IgD-negative memory B cell (primary cell): Measurements from ENCODE around the gene SLC6A4. TPM values are rescaled to one million over a fixed set of nuclear protein-coding genes. Genes with fewer than 3 reads are reported as not detected.
"Not testable (repeated sequence)": the region's sequence is repeated elsewhere in the genome, so short reads cannot be mapped to it uniquely, and the experiment has no call there.

Experiments
- H3K27ac Mint-ChIP-seq, 3 donors: one replicate each; pipeline ENCODE4 v1.8.0; 2020 to 2022; ENCODE audit warnings: mild to moderate bottlenecking in 3 of 3, mixed read lengths in 3 of 3, moderate library complexity in 1 of 3
- H3K27me3 Mint-ChIP-seq: one replicate; pipeline ENCODE4 v1.8.0; 2021; ENCODE audit warnings: mixed read lengths
- H3K36me3 Mint-ChIP-seq: one replicate; pipeline ENCODE4 v1.8.0; 2020; ENCODE audit warnings: mild to moderate bottlenecking, mixed read lengths
- H3K4me1 Mint-ChIP-seq, 3 donors: one replicate each; pipeline ENCODE4 v1.8.0; 2020 to 2022; ENCODE audit warnings: mixed read lengths in 3 of 3, mild to moderate bottlenecking in 1 of 3
- H3K4me3 Mint-ChIP-seq, 4 donors: one replicate each; pipeline ENCODE4 v1.8.0; 2020 to 2022; ENCODE audit warnings: mild to moderate bottlenecking in 4 of 4, mixed read lengths in 4 of 4, moderate library complexity in 3 of 4
- H3K9me3 Mint-ChIP-seq, 3 donors: one replicate each; pipeline ENCODE4 v1.8.0; 2020 to 2021; ENCODE audit warnings: mixed read lengths in 3 of 3, mild to moderate bottlenecking in 1 of 3
- polyA plus RNA-seq: library from polyadenylated mRNA; unstranded; fragments of 300-500 nt; fragmentation: Illumina TruSeq; gene quantifications from one replicate; pipeline ENCODE4 v1.2.3, GENCODE V29; 2021

The SLC6A4 gene
- polyA plus RNA-seq, 1 donor from 2014 or later: 0.13 TPM

- Mint-ChIP-seq H3K4me3 (no peak overlapping the region), H3K36me3 (no peaks in the 10 kb centered on the region), H3K27ac (no peak overlapping the region), H3K4me1 (peaks cover 0 to 5% (median 0%) of the 10 kb centered on the region in 3 donors), H3K27me3 (peaks cover 7% of the 10 kb centered on the region), H3K9me3 (peaks cover 0 to 2% (median 0%) of the 10 kb centered on the region in 3 donors)
Measured at GRCh38 chr17:30218799-30219198, 16.7 kb downstream of the SLC6A4 start.

GRCh38 chr17:30217746-30218245 is 17.7 kb downstream of the SLC6A4 start:
- Mint-ChIP-seq H3K27ac (no peak overlapping the region), H3K4me3 (no peak overlapping the region), H3K27me3 (peaks cover 7% of the 10 kb centered on the region), H3K9me3 (peaks cover 0 to 2% (median 0%) of the 10 kb centered on the region in 3 donors), H3K4me1 (peaks cover 0 to 7% (median 0%) of the 10 kb centered on the region in 3 donors), H3K36me3 (no peaks in the 10 kb centered on the region)

GRCh38 chr17:30217054-30217453 is 18.4 kb downstream of the SLC6A4 start:
- Mint-ChIP-seq H3K27me3 (peaks cover 7% of the 10 kb centered on the region), H3K4me1 (peaks cover 0 to 9% (median 0%) of the 10 kb centered on the region in 3 donors), H3K4me3 (no peak overlapping the region), H3K36me3 (no peaks in the 10 kb centered on the region), H3K9me3 (peaks cover 0 to 2% (median 0%) of the 10 kb centered on the region in 3 donors), H3K27ac (no peak overlapping the region)

GRCh38 chr17:30212750-30213149 is 22.7 kb downstream of the SLC6A4 start:
- Mint-ChIP-seq H3K27ac (peak overlapping the region in 1 of 3 donors; percentile 64), H3K27me3 (peaks cover 7% of the 10 kb centered on the region), H3K4me3 (peak overlapping the region in 1 of 4 donors; percentile 20), H3K4me1 (peaks cover 0 to 10% (median 4%) of the 10 kb centered on the region in 3 donors), H3K9me3 (peaks cover 0 to 2% (median 0%) of the 10 kb centered on the region in 3 donors), H3K36me3 (peaks cover 2% of the 10 kb centered on the region)

GRCh38 chr17:30211371-30211770 is 24.1 kb downstream of the SLC6A4 start:
- peaks cover 6% of the 10 kb centered on the region for H3K27me3 Mint-ChIP-seq
- H3K4me1 Mint-ChIP-seq: peaks cover 0 to 10% (median 4%) of the 10 kb centered on the region in 3 donors
- H3K9me3 Mint-ChIP-seq: peaks cover 0 to 2% (median 0%) of the 10 kb centered on the region in 3 donors
- H3K36me3 Mint-ChIP-seq: peaks cover 2% of the 10 kb centered on the region
- H3K4me3 Mint-ChIP-seq: peak overlapping the region in 1 of 4 donors; percentile 37
- H3K27ac Mint-ChIP-seq: no peak overlapping the region

GRCh38 chr17:30210901-30211300 is 24.6 kb downstream of the SLC6A4 start:
- H3K27ac Mint-ChIP-seq: no peak overlapping the region
- peaks cover 0 to 10% (median 4%) of the 10 kb centered on the region in 3 donors for H3K4me1 Mint-ChIP-seq
- peaks cover 0 to 2% (median 0%) of the 10 kb centered on the region in 3 donors for H3K9me3 Mint-ChIP-seq
- H3K4me3 Mint-ChIP-seq: peak overlapping the region in 1 of 4 donors; percentile 23
- peaks cover 2% of the 10 kb centered on the region for H3K36me3 Mint-ChIP-seq
- H3K27me3 Mint-ChIP-seq: peaks cover 6% of the 10 kb centered on the region

- Mint-ChIP-seq H3K9me3 (peaks cover 0 to 2% (median 0%) of the 10 kb centered on the region in 3 donors), H3K27ac (no peak overlapping the region), H3K4me3 (no peak overlapping the region)
Measured at GRCh38 chr17:30210366-30210765, 25.1 kb downstream of the SLC6A4 start.

GRCh38 chr17:30209930-30210329 is 25.6 kb downstream of the SLC6A4 start:
- H3K4me1 Mint-ChIP-seq: peaks cover 0 to 10% (median 4%) of the 10 kb centered on the region in 3 donors
- H3K27me3 Mint-ChIP-seq: peaks cover 6% of the 10 kb centered on the region
- H3K4me3 Mint-ChIP-seq: no peak overlapping the region
- no peak overlapping the region for H3K27ac Mint-ChIP-seq
- H3K36me3 Mint-ChIP-seq: peaks cover 2% of the 10 kb centered on the region
- H3K9me3 Mint-ChIP-seq: peaks cover 0 to 2% (median 0%) of the 10 kb centered on the region in 3 donors

More at GRCh38 chr17:30210366-30210765, 25.1 kb downstream of the SLC6A4 start:
- Mint-ChIP-seq H3K36me3 (peaks cover 2% of the 10 kb centered on the region), H3K27me3 (peaks cover 6% of the 10 kb centered on the region), H3K4me1 (peaks cover 0 to 10% (median 4%) of the 10 kb centered on the region in 3 donors)

GRCh38 chr17:30208214-30208613 is 27.3 kb downstream of the SLC6A4 start:
- Mint-ChIP-seq H3K27me3 (peaks cover 8% of the 10 kb centered on the region), H3K4me3 (no peak overlapping the region), H3K36me3 (peaks cover 2% of the 10 kb centered on the region), H3K27ac (no peak overlapping the region), H3K4me1 (peaks cover 0 to 10% (median 4%) of the 10 kb centered on the region in 3 donors), H3K9me3 (no peaks in the 10 kb centered on the region)

- Mint-ChIP-seq H3K36me3 (peaks cover 2% of the 10 kb centered on the region), H3K4me1 (peaks cover 0 to 8% (median 4%) of the 10 kb centered on the region in 3 donors), H3K4me3 (no peak overlapping the region), H3K27ac (no peak overlapping the region), H3K9me3 (no peaks in the 10 kb centered on the region), H3K27me3 (peaks cover 9% of the 10 kb centered on the region)
Measured at GRCh38 chr17:30207655-30208054, 27.8 kb downstream of the SLC6A4 start.

GRCh38 chr17:30203471-30203981 is 32.0 kb downstream of the SLC6A4 start:
- peaks cover 0 to 6% (median under 1%) of the 10 kb centered on the region in 3 donors for H3K4me1 Mint-ChIP-seq
- no peak overlapping the region for H3K27ac Mint-ChIP-seq
- H3K36me3 Mint-ChIP-seq: no peaks in the 10 kb centered on the region
- H3K9me3 Mint-ChIP-seq: no peaks in the 10 kb centered on the region
- peaks cover 5% of the 10 kb centered on the region for H3K27me3 Mint-ChIP-seq
- no peak overlapping the region for H3K4me3 Mint-ChIP-seq

- H3K9me3 Mint-ChIP-seq, H3K36me3 Mint-ChIP-seq, H3K4me1 Mint-ChIP-seq, H3K27me3 Mint-ChIP-seq, H3K4me3 Mint-ChIP-seq, H3K27ac Mint-ChIP-seq: not testable (repeated sequence)
Measured at GRCh38 chr17:30200656-30201055, 34.8 kb downstream of the SLC6A4 start.

GRCh38 chr17:30200106-30200505 is 35.4 kb downstream of the SLC6A4 start:
- Mint-ChIP-seq H3K4me3 (no peak overlapping the region), H3K36me3 (no peaks in the 10 kb centered on the region), H3K9me3 (no peaks in the 10 kb centered on the region), H3K27me3 (peaks cover 3% of the 10 kb centered on the region), H3K4me1 (no peaks in the 10 kb centered on the region), H3K27ac (no peak overlapping the region)

GRCh38 chr17:30199600-30199999 is 35.9 kb downstream of the SLC6A4 start:
- no peak overlapping the region for H3K27ac Mint-ChIP-seq
- no peaks in the 10 kb centered on the region for H3K9me3 Mint-ChIP-seq
- peaks cover 3% of the 10 kb centered on the region for H3K27me3 Mint-ChIP-seq
- no peak overlapping the region for H3K4me3 Mint-ChIP-seq
- H3K4me1 Mint-ChIP-seq: no peaks in the 10 kb centered on the region
- H3K36me3 Mint-ChIP-seq: no peaks in the 10 kb centered on the region

GRCh38 chr17:30197416-30197815 is 38.1 kb downstream of the SLC6A4 start:
- H3K27ac Mint-ChIP-seq: no peak overlapping the region
- H3K9me3 Mint-ChIP-seq: no peaks in the 10 kb centered on the region
- H3K27me3 Mint-ChIP-seq: no peaks in the 10 kb centered on the region
- no peaks in the 10 kb centered on the region for H3K4me1 Mint-ChIP-seq
- H3K4me3 Mint-ChIP-seq: no peak overlapping the region
- H3K36me3 Mint-ChIP-seq: no peaks in the 10 kb centered on the region

- no peaks in the 10 kb centered on the region for H3K27me3 Mint-ChIP-seq
- no peaks in the 10 kb centered on the region for H3K36me3 Mint-ChIP-seq
- no peaks in the 10 kb centered on the region for H3K4me1 Mint-ChIP-seq
- H3K4me3 Mint-ChIP-seq: no peak overlapping the region
- no peak overlapping the region for H3K27ac Mint-ChIP-seq
- H3K9me3 Mint-ChIP-seq: no peaks in the 10 kb centered on the region
Measured at GRCh38 chr17:30196504-30196903, 39.0 kb downstream of the SLC6A4 start.
